Dermis lymphatic vessel endothelial cell (primary cell): ENCODE measurements around the gene ERCC8. TPM values are rescaled to one million over a fixed set of nuclear protein-coding genes. Genes with fewer than 3 reads are reported as not detected.

ENCODE experiments used
- total RNA-seq: library from RNA; depleted of rRNA; stranded (reverse); fragments of >200 nt; gene quantifications from 2 replicates; pipeline ENCODE4 v1.2.1, GENCODE V29; 2014

ERCC8 gene
- 11.9 and 16.7 TPM in 2 replicates for total RNA-seq

GRCh38 chr5:60944904-60945812, at the start of gene ERCC8, which contains the start of gene NDUFAF2:
ERCC8 (minus strand) TSS chr5:60945070; CDS start chr5:60945008, 62 bp downstream.
NDUFAF2 (plus strand) TSS chr5:60945205; CDS start chr5:60945256, 51 bp downstream.

GRCh38 chr5:60843936-60844905, 100.6 kb downstream of the ERCC8 start, which contains the start of gene ELOVL7:
ELOVL7 (minus strand) TSS chr5:60844269; CDS start chr5:60787397, 56,872 bp downstream.

Other genes with a start within 250 kb of the ERCC8 start
- gene DEPDC1B, start 244.9 kb downstream of the ERCC8 start, total RNA-seq: 1.6 and 3.1 TPM in 2 replicates
- gene ELOVL7, start 100.8 kb downstream of the ERCC8 start, total RNA-seq: 0.09 and 0.22 TPM in 2 replicates
- gene NDUFAF2, start 135 bp upstream of the ERCC8 start, total RNA-seq: 11.7 and 17.8 TPM in 2 replicates
- gene SMIM15, start 217.4 kb upstream of the ERCC8 start, total RNA-seq: 50.8 and 52.3 TPM in 2 replicates